Lower leg skin (tissue), 4 donors: ENCODE measurements around the gene WNT7A. TPM values are rescaled to one million over a fixed set of nuclear protein-coding genes. Genes with fewer than 3 reads are reported as not detected.

Source experiments
- DNase-seq, 2 donors: peaks; one replicate each; pipeline ENCODE4 v3.0.0-alpha.2; 2019; ENCODE audit warnings: low spot score in 2 of 2
- H3K4me3 ChIP-seq: fragments of 200-600 bp; sonication (generic); 2 replicates; pipeline ENCODE4 v1.5.1; 2017; ENCODE audit warnings: mild to moderate bottlenecking, low read depth; ENCODE audit not compliant: poor library complexity, severe bottlenecking
- POLR2A ChIP-seq, 2 donors: fragments of 450-650 bp; IDR thresholded peaks; one replicate each; pipeline ENCODE4 v1.6.1; 2016 to 2017; ENCODE audit warnings: antibody characterized with exemption in 2 of 2, mild to moderate bottlenecking in 1 of 2, moderate library complexity in 1 of 2
- WGBS, 2 donors: methylation state at CpG; one replicate each; pipeline ENCODE4 v1.1.5; 2018; 5-methylcytosine and 5-hydroxymethylcytosine counted together
- intact Hi-C: fragments of 100-400 bp; cut with DNase I; formaldehyde crosslinking; loops from one replicate; pipeline ENCODE4 v1.15.0; 2023; ENCODE audit warnings: low total_unique reads
- total RNA-seq, 4 donors: library from RNA; depleted of rRNA; stranded (reverse); fragments of >200 nt; gene quantifications; one replicate each; pipeline ENCODE4 v1.1.0, GENCODE V29; 2016
- TF ChIP-seq, protein P1 (sequence below), 3 donors: fragments of 450-650 bp; IDR thresholded peaks; one replicate each; pipeline ENCODE4 v1.5.1; 2016; ENCODE audit warnings: antibody characterized with exemption in 3 of 3, mild to moderate bottlenecking in 3 of 3, moderate library complexity in 2 of 3

The WNT7A gene
- total RNA-seq, 4 donors from 2014 or later: 0.49 to 2.4 (median 0.68) TPM

DNA sequence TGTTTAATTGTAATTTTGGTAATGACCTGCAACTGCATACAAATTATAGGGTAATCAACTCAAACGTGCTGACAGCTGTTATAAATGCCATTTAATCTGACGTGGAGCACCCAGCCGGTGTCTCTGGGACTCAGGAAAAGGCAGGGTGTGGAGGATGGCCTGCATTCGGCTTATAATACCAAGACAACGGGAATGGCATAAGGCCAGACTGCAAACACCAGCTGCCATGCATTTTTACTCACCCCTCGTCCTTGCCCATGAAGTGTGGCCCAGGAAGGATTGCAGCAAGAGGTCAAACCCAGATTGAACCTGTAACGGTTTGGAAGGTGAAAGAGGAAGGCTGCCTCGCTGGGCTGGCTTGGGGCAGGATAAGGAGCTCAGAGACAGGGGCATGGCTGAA lies 96.4 kb downstream of the WNT7A start:
- TF ChIP-seq, protein P1, sequence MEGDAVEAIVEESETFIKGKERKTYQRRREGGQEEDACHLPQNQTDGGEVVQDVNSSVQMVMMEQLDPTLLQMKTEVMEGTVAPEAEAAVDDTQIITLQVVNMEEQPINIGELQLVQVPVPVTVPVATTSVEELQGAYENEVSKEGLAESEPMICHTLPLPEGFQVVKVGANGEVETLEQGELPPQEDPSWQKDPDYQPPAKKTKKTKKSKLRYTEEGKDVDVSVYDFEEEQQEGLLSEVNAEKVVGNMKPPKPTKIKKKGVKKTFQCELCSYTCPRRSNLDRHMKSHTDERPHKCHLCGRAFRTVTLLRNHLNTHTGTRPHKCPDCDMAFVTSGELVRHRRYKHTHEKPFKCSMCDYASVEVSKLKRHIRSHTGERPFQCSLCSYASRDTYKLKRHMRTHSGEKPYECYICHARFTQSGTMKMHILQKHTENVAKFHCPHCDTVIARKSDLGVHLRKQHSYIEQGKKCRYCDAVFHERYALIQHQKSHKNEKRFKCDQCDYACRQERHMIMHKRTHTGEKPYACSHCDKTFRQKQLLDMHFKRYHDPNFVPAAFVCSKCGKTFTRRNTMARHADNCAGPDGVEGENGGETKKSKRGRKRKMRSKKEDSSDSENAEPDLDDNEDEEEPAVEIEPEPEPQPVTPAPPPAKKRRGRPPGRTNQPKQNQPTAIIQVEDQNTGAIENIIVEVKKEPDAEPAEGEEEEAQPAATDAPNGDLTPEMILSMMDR (IDR thresholded peaks at IDR 0.05): no peak
- TF ChIP-seq POLR2A (IDR thresholded peaks at IDR 0.05): no peak
- no peak for DNase-seq
- 76 to 77% methylated on average over 8 of the region's 8 CpGs for WGBS, 2 donors
- intact Hi-C loops: no loop called here
- no peak overlapping the region for H3K4me3 ChIP-seq

DNA sequence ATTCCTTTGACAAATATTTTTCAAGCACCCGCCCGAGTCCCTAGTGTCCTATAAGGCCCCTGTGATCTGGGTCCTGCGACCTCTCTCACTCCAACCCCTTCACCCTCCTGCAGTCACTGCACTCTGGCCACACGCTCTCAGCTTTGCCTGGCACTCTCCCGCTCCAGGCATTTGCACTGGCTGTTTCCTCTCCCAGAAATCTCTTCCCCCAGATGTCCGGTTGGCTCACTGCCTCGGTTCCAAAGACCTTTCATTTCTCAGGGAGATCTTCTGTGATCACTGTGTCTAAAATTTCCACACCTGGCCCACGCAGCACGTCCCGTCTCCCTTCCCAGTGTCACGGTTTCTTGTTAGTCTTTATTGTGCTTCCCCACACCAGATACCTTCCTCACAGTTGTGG lies 97.4 kb downstream of the WNT7A start:
- no peak for DNase-seq
- intact Hi-C loops: no loop called here
- TF ChIP-seq, protein P1 (IDR thresholded peaks at IDR 0.05): no peak
- no peak for TF ChIP-seq POLR2A (IDR thresholded peaks at IDR 0.05)
- WGBS, 2 donors: 34 to 42% methylated on average over 11 of the region's 11 CpGs
- H3K4me3 ChIP-seq: no peak overlapping the region

DNA sequence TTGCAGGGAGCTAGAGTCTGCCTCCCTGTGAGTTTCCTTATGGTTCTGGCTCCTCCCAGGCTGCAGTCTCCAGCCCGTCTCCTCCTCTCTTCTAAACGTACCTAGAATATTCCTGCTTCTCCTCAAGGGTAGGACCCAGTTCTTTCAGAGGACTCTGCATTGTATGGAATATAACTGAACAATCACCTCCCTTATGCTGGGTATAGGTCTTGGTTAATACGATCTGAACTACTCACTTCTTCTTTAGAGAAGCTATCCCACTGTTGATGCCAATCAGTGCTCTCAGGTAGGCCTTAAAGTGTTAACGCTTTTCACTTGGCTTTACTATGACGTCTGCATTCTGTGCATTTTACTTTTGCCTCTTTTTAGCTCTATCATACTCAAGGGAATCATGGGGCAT lies 98.5 kb downstream of the WNT7A start:
- DNase-seq: no peak
- TF ChIP-seq, protein P1 (IDR thresholded peaks at IDR 0.05): no peak
- TF ChIP-seq POLR2A (IDR thresholded peaks at IDR 0.05): no peak
- intact Hi-C loops: no loop called here
- WGBS, 2 donors: 83 to 87% methylated on average over 5 of the region's 5 CpGs
- H3K4me3 ChIP-seq: no peak overlapping the region

DNA sequence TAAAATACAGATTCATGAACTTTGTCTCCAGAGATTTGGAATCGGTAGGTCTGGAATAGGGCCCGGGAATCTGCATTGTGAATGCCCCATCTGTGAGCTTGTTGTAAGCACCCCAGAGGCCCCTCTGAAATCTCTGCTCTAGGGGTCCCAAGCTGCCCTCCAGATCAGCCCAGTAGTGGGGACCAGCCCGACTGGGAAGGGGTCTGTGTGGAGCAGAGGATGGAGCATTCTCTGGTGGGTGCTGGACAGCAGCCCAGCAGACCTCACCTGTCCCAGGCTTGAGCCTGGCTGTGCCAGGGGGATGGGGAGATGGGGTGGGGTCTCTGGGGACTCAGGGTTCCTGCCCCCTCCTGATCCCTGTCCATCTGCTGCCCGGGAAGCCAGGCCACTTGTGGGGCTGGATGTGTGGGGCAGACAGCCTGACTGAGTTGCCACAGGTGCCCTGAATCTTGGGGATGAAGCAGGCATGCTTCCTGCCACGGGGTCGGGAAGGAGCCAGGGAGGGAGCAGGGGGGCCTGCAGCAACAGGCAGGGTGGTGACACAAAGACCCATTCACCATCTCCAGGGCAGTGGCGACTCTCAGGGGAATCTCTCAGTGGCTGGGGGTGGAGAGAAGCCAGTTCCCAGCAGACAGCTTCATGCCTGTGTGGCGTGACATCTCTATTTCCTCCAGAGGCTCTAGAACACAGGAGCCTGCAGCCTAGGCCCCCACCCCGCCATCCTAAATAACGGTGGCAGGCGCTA lies 99.3 kb downstream of the WNT7A start:
- intact Hi-C loops: no loop called here
- TF ChIP-seq, protein P1 (IDR thresholded peaks at IDR 0.05): no peak
- TF ChIP-seq POLR2A (IDR thresholded peaks at IDR 0.05): no peak
- peak in 1 of 2 donors; percentile 60 for DNase-seq
- WGBS, 2 donors: 63 to 65% methylated on average over 10 to 11 of the region's 11 CpGs
- no peak overlapping the region for H3K4me3 ChIP-seq

DNA sequence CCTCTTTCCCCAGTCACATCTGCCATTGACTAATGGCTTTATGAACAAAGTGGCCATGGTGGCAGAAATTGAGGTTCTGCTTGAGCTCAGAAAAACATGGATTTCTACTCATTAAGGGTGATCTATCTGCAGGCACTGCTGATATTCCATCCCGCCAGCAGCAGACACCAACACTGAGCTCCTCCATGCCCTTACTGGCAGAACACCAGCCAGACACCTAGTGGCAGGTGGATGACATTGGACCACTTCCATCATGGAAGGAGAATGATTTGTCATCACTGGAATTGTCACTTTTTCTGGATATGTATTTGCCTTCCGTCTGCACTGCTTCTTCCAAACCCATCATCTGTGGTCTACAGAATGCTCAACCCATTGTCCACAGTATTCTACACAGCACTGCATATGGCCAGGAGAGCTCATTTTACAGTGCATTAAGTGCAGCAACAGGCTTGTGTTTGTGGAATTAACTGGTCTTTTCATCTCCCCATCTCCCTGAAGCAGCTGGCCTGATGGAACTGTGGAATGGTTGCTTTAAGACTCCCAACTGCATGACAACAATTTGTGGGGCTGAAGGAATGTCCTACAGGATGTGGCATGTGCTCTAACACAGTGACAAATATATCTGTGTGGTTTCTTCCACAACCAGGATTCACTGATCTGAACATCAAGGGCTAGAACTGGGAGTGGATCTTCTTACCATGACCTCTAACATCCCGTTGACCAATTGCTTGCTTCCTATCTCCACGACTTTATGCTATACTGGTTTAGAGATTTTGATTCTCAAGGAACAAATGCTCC lies 103.4 kb downstream of the WNT7A start:
- DNase-seq: peak in 1 of 2 donors; percentile 7
- no peak overlapping the region for H3K4me3 ChIP-seq
- no peak for TF ChIP-seq POLR2A (IDR thresholded peaks at IDR 0.05)
- TF ChIP-seq, protein P1 (IDR thresholded peaks at IDR 0.05): no peak
- 81 to 87% methylated on average over 4 of the region's 4 CpGs for WGBS, 2 donors
- intact Hi-C loops: no loop called here
